HG03442 (cell line): ENCODE results near the gene CDKN1C.

ENCODE experiments used
- ATAC-seq: cut with Tn5 transposase; IDR thresholded peaks from one replicate; pipeline ENCODE4 v1.9.1; 2021; ENCODE audit warnings: mild to moderate bottlenecking, moderate library complexity; ENCODE audit not compliant: unreplicated experiment

Gene CDKN1C

GRCh38 chr11:2849994-2850770, 35.4 kb downstream of the CDKN1C start:
- ATAC-seq, result no peak

GRCh38 chr11:2848497-2848896, 37.1 kb downstream of the CDKN1C start:
- ATAC-seq, result no peak

DNA sequence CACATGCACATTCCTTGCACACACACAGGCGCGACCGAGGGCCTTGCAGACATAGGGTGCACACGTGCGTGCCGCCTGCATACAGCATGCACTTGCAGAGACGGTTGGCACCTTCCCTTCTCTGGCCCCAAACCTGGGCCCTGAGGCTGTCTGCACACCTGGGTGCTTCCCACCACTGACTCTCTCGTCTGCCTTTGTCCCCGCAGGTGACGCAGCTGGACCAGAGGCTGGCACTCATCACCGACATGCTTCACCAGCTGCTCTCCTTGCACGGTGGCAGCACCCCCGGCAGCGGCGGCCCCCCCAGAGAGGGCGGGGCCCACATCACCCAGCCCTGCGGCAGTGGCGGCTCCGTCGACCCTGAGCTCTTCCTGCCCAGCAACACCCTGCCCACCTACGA, 38.0 kb downstream of the CDKN1C start:
- no peak for ATAC-seq

DNA sequence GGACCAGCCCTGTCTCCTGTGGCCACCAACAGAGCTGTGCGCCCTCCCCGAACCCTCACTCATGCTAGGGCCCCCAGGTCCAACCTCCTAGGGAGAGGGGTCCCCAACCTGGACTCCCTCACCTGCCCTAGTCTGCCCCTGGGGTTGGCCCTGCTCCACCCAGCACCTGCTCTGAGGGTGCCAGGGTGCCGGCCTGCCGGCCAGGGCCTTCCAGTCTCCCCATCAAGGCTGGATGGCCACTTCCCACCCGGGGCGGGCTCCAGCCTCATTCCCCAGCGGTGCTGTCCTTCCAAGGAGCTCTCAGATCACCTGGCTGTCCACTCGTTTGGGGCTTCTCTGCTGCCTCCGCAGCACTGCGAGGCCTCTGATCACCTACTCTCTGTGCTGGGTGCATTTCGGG, 39.1 kb downstream of the CDKN1C start:
- no peak for ATAC-seq

DNA sequence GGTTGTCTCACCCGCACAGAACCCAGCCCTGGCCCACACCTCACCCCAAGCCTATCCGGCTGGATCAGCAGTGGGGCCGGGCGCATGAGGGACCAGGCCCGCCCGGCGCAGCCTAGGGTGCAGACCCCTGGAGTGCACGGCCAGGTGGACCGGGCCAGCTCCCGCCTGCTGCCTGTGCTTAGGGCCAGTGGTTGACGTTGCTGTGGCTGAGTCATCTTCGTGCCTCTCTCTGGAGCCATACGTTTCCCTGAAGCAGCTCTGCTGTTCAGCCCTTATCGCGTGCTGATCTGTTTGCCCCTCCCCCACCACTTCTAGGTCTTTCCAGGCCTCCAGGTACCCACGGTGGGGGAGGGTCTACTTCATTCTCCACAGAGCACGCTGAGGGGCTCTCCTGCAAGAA, 39.5 kb downstream of the CDKN1C start:
- no peak for ATAC-seq

DNA sequence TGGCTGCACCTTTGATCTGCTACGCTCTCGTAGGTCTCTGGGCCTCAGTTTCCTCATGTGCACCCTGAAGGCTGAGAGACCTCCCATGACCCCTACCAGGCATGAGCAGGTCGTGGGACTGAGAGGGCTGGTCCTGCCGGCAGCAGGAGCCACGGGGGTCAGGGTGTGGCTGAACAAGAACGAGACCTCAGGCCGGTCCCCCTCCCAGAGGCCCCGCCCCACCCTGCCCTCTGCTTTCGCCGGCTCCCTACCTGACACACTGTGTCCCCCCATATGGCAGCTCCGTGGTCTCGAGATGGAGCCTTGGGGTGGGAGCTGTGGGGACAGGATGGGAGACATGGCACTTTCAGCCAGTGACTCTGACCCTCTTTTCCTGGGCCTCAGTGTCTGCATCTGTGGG, 40.6 kb downstream of the CDKN1C start:
- ATAC-seq, result no peak

GRCh38 chr11:2844116-2844842, 41.3 kb downstream of the CDKN1C start:
- ATAC-seq, result no peak

GRCh38 chr11:2843551-2843950, 42.0 kb downstream of the CDKN1C start:
- ATAC-seq, result no peak

DNA sequence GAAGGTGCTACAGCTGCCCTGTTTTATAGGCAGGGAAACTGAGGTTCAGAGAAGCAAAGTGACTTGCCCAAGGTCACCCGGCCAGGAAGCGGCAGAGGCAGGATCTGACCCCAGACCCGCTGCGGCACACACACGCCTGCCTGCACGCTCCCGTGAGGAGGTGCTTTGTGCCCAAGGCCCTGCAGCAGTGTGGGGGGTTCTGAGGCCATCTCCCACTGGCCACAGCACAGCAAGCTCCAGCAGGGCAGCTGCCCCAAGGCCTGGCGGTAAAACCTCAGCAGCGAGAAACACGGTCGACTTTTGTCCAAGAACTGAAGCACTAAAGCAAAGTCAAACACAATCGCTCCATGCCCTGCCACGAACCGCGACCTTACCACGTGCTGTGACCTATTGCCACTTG, 42.7 kb downstream of the CDKN1C start:
- ATAC-seq, result no peak

DNA sequence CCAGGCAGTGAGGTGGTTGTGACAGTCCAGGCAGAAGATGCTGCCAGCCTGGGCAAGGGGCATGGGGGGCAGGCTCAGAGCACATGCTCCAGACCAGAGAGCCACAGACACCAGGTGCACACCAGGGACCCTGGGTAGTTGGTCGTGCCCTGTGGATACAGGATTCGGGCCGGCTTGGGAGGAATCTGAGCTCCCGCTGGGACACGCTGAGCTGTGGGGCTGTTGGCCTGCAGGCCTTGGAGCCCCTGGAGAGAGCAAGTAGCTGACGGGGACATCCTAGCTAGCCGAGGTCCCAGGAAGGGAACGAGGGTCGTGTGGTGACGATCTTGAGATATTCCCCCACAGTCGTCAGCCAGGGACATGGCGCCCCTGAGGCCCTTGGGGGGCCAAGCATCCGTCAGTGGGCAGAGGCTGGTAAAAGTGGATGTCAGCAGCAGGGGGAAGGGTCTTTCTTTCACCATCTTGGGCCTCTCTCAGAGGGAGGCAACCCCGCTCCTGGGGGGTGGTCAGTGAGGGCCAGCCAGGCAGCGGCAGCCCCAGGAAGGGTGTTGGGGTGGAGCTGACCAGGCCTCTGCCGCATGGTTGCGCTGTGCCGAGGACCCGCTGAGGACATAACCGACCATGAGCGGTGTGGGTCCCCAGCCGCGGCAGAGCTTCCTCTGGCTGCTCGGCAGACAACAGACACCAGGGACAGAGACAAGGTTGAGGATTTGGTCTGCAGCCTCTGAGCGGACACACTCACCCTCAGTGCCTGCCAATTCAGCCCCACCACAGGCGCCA, 44.0 kb downstream of the CDKN1C start:
- ATAC-seq, result no peak

GRCh38 chr11:2839395-2839943, 46.1 kb downstream of the CDKN1C start:
- no peak for ATAC-seq

DNA sequence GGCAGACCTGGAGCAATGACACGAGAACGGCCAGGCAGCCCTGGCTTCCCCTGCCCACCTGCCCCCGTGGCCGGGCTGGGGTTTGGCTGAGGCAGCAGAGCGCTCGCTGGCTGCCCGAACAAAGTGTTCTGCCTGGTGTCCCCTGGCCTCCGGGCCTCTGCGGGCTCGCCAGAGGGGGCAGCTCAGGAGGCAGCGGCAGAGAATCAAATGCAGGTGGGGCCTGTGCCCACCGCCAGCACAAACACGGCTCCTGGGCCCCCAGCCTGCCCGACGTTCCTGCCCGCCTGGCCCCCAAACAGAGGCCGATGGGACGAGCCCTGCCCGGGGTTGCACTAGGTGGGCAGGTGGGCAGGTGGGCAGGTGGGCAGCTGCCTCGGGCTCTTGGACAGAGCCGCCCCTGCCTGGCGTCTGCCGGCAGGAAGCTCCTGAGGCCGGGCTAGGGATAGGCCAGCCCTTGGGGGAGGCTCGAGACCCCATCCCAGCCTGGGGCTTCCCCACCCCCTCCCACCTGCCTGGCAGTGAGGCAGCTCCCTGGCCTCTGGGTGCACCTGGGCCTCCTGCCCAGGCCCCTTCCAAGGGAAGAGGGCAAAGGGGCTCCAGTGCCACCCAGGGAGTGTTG, 46.8 kb downstream of the CDKN1C start:
- ATAC-seq, result no peak

DNA sequence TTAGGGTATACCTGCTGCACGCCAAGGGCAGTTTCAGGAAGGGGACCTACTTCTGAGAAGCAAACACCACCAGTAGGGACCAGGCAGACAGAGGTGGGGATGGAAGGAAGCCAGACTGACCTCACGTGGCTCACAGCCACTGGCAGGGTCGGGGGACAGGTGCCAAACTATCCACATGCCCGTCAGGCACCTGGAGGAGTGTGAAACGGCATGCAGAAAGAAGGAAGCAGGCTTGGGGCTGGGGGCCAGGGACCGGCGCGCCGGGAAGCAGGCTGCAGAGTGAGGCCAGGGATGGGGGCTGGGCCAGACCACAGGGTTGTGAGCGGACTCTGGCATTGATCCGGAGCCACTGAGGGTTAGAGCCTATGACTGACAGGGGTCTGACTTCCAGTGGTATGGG, 47.5 kb downstream of the CDKN1C start:
- ATAC-seq, result no peak

GRCh38 chr11:2837651-2838050, 47.9 kb downstream of the CDKN1C start:
- ATAC-seq, result no peak

GRCh38 chr11:2837096-2837601, 48.4 kb downstream of the CDKN1C start:
- no peak for ATAC-seq

- no peak for ATAC-seq
Measured at GRCh38 chr11:2836315-2837095, 49.1 kb downstream of the CDKN1C start.

DNA sequence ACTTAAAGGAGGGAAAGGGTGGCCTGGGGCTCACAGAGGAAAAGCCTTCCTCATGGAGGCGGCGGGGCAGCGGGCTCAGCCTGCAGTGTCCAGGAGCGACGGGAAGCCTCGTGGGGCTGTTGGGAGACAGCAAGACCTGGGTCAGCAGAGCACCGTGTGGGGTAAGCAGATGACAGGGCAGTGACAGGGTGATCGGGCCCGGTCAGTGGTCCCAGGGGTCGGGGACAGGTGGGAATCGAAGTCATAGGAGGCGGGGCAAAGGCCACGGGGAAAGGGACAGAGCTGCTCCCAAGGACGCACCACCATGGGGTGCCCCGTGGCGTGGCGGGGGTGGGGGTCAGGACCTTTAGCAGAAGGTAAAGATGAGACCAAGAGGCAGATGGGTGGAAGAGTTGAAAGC, 49.8 kb downstream of the CDKN1C start:
- ATAC-seq, result no peak

DNA sequence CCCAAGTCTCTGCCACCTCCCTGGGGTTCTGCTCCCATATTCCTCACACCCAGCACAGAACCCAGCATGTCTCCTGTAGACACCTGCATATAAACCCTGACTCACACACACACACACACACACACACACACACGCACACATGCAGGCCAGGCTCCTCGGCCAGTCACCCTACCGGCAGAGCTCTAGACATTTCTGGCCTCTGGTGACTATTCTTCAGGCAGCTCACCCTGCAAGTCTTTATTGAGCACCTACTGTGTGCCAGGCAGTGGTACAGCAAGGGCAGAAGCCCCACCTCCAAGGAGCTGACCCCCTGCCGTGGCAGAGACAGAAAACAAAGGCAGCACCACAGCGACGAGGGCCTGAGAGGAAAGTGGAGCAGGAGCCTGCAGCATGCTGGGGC, 50.3 kb downstream of the CDKN1C start:
- ATAC-seq, result no peak

- no peak for ATAC-seq
Measured at GRCh38 chr11:2834503-2835273, 50.9 kb downstream of the CDKN1C start.
